ENCODE data around the gene NXPH2.

GRCh38 chr2:138779406-138779780 is 797 bp downstream of the NXPH2 start:
- TF ChIP-seq POLR2A (IDR thresholded peaks at IDR 0.05; ENCODE audit: low read depth, low read length) (no peak), CTCF (IDR thresholded peaks at IDR 0.05; ENCODE audit: extremely low read depth in 1 of 2, insufficient read depth in 1 of 2, low read depth in 1 of 2, low read length in 2 of 2) (no peak), EZH2 (IDR thresholded peaks at IDR 0.05; ENCODE audit: borderline replicate concordance, low read depth, low read length, severe bottlenecking) (no peak)

All from endothelial cell of umbilical vein (primary cell).